Cardiac muscle cell (in vitro differentiated cells and primary cell): Measurements from ENCODE around the gene NKAIN4. TPM values are rescaled to one million over a fixed set of nuclear protein-coding genes. Genes with fewer than 3 reads are reported as not detected.

Experiments
- DNase-seq, 2 donors: peaks; one replicate each; pipeline versions ENCODE4 v3.0.0 to v3.0.0-alpha.2; 2010 to 2017; ENCODE audit warnings: low read depth in 1 of 2, low spot score in 1 of 2
- H3K27ac ChIP-seq: fragments of 200-600 bp; sonication (generic); 2 replicates; pipeline ENCODE4 v1.5.1; 2016
- H3K27me3 ChIP-seq: fragments of 200-600 bp; sonication (generic); 2 replicates; pipeline ENCODE4 v1.6.0; 2016; ENCODE audit warnings: control low read depth
- H3K36me3 ChIP-seq: fragments of 200-600 bp; sonication (generic); 2 replicates; pipeline ENCODE4 v1.5.1; 2016; ENCODE audit warnings: control low read depth
- H3K4me1 ChIP-seq: fragments of 200-600 bp; sonication (generic); 2 replicates; pipeline ENCODE4 v1.8.1; 2017; ENCODE audit warnings: low read depth, mild to moderate bottlenecking, mixed run types
- H3K4me3 ChIP-seq: fragments of 200-600 bp; sonication (generic); 2 replicates; pipeline ENCODE4 v1.5.1; 2016; ENCODE audit warnings: mild to moderate bottlenecking
- H3K9me3 ChIP-seq: fragments of 200-600 bp; sonication (generic); 2 replicates; pipeline ENCODE4 v1.5.1; 2017; ENCODE audit warnings: low read depth, mild to moderate bottlenecking, control low read depth
- polyA plus RNA-seq: library from polyadenylated mRNA; unstranded; fragments of >200 nt; fragmentation: Nextera tagmentation; extraction: Ambion mirVana; gene quantifications from 2 replicates; pipeline ENCODE4 v1.2.1, GENCODE V29; 2016
- total RNA-seq: library from RNA; depleted of rRNA; stranded (reverse); fragments of >200 nt; gene quantifications from 2 replicates; pipeline ENCODE4 v1.2.3, GENCODE V29; 2016
- TF ChIP-seq, protein P1 (sequence below): IDR thresholded peaks from 2 replicates; pipeline ENCODE4 v1.5.1; 2012; ENCODE audit warnings: low read depth, mild to moderate bottlenecking, low read length

Gene NKAIN4
- total and polyA plus RNA-seq, 2 experiments from 2014 or later = not detected

- H3K4me1 ChIP-seq = peaks cover 9% of the 10 kb centered on the region
- TF ChIP-seq, protein P1, sequence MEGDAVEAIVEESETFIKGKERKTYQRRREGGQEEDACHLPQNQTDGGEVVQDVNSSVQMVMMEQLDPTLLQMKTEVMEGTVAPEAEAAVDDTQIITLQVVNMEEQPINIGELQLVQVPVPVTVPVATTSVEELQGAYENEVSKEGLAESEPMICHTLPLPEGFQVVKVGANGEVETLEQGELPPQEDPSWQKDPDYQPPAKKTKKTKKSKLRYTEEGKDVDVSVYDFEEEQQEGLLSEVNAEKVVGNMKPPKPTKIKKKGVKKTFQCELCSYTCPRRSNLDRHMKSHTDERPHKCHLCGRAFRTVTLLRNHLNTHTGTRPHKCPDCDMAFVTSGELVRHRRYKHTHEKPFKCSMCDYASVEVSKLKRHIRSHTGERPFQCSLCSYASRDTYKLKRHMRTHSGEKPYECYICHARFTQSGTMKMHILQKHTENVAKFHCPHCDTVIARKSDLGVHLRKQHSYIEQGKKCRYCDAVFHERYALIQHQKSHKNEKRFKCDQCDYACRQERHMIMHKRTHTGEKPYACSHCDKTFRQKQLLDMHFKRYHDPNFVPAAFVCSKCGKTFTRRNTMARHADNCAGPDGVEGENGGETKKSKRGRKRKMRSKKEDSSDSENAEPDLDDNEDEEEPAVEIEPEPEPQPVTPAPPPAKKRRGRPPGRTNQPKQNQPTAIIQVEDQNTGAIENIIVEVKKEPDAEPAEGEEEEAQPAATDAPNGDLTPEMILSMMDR = no peak
- H3K4me3 ChIP-seq = no peak overlapping the region
- H3K36me3 ChIP-seq = peaks cover 27% of the 10 kb centered on the region
- H3K27ac ChIP-seq = no peak overlapping the region
- no peaks in the 10 kb centered on the region for H3K9me3 ChIP-seq
- no peak for DNase-seq
- H3K27me3 ChIP-seq = no peaks in the 10 kb centered on the region
Measured at GRCh38 chr20:63202811-63203526, 51.3 kb downstream of the NKAIN4 start.

- peaks cover 27% of the 10 kb centered on the region for H3K36me3 ChIP-seq
Measured at GRCh38 chr20:63202021-63202420, 52.2 kb downstream of the NKAIN4 start.

GRCh38 chr20:63198606-63199005 is 55.7 kb downstream of the NKAIN4 start:
- Histone ChIP-seq H3K4me1 (peaks cover 9% of the 10 kb centered on the region), H3K36me3 (peaks cover 21% of the 10 kb centered on the region), H3K27me3 (no peaks in the 10 kb centered on the region), H3K4me3 (no peak overlapping the region), H3K27ac (no peak overlapping the region), H3K9me3 (no peaks in the 10 kb centered on the region)
- TF ChIP-seq, protein P1 = no peak
- no peak for DNase-seq

More at GRCh38 chr20:63202021-63202420, 52.2 kb downstream of the NKAIN4 start:
- Histone ChIP-seq H3K4me1 (peaks cover 9% of the 10 kb centered on the region), H3K9me3 (no peaks in the 10 kb centered on the region), H3K27ac (no peak overlapping the region), H3K27me3 (no peaks in the 10 kb centered on the region), H3K4me3 (no peak overlapping the region)
- no peak for DNase-seq
- TF ChIP-seq, protein P1 = no peak

GRCh38 chr20:63196768-63197470 is 57.3 kb downstream of the NKAIN4 start:
- DNase-seq = no peak
- no peaks in the 10 kb centered on the region for H3K27me3 ChIP-seq
- TF ChIP-seq, protein P1 = no peak
- H3K36me3 ChIP-seq = peaks cover 10% of the 10 kb centered on the region
- H3K4me3 ChIP-seq = no peak overlapping the region
- no peaks in the 10 kb centered on the region for H3K9me3 ChIP-seq
- peaks cover 9% of the 10 kb centered on the region for H3K4me1 ChIP-seq
- no peak overlapping the region for H3K27ac ChIP-seq

DNA sequence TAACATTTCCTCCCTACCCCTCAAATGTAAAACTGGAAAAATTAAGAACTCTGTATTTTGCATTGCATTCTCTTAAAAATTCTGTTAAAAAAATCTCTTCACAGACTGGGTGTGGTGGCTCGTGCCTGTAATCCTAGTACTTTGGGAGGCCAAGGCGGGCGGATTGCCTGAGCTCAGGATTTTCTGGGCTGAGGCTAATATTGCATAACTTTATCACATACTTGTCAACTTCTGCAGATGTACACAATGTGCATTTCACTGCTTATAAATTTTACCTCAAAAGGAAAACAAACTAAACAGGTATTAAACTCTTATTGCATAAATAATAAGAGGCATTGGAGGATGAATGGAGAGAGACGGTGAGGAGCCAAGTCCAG is 59.5 kb downstream of the NKAIN4 start:
- Histone ChIP-seq H3K4me3 (no peak overlapping the region), H3K27ac (no peak overlapping the region), H3K4me1 (peaks cover 9% of the 10 kb centered on the region), H3K9me3 (no peaks in the 10 kb centered on the region), H3K36me3 (peaks cover 5% of the 10 kb centered on the region), H3K27me3 (no peaks in the 10 kb centered on the region)
- DNase-seq = no peak
- TF ChIP-seq, protein P1 = no peak
